Fibroblast of skin of back (primary cell): ENCODE results near the gene SORBS2.

Experiments used
- DNase-seq: peaks from one replicate; pipeline ENCODE4 v3.0.0-alpha.2; 2013

Gene SORBS2

DNA sequence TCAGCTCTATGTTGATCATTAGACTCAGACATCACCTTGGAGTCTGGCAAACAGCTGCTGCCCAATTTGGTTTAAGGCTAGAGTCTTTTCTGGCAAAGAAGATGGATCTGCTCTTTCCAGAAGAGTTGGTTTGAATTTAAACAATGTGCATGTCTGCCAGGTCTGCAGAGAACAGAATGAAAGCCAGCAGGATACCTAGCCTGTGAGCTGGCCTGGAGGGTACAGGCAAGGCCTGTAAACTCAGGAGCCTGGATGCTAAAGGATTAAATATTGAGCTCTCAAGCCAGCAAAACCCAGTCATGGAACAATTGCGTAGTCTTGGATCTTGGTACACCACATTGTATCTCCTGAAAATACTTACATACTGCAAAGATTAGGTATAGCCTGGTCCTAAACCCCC lies 261.1 kb downstream of the SORBS2 start:
- DNase-seq, result no peak

DNA sequence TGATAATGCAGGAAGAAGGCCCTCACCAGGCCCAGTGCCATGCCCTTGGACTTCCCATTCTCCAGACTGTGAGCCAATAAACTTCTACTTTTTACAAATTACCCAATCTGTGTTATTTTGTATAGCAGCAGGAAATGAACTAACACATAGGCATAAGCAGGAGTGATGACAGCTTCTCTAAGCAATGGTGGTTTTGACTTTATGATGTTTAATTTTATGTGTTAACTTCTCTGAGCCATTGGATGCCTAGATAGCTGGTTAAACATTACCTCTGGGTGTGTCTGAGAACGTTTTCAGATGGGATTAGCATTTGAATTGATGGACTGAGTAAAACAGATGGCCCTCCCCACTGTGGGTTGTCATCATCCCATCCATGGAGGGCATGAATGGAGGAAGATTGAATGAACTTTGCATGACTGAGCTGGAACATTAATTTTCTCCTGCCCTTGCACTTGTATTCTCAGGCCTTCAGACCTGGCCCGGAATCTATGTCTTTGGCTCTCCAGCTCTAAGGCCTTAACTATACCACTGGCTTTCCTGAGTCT lies 262.8 kb downstream of the SORBS2 start:
- no peak for DNase-seq

DNA sequence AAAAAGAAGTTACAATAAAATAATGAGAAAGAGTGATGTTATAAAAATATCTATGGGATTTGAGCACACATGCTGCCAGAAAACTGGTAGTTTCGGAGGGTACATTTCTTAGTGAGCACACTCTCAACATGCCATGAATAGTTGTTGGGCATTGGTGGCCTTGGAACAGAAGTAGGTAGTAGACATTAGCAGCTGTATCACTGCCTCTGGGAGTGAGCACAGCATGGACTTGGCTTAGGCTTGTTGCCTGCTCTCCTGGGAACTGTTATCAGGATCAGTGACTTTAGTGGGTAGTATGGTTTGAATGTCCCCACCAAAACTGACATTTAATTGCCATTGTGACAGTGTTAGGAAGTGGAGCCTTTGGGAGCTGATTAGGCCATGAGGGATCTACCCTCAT lies 263.4 kb downstream of the SORBS2 start:
- no peak for DNase-seq

DNA sequence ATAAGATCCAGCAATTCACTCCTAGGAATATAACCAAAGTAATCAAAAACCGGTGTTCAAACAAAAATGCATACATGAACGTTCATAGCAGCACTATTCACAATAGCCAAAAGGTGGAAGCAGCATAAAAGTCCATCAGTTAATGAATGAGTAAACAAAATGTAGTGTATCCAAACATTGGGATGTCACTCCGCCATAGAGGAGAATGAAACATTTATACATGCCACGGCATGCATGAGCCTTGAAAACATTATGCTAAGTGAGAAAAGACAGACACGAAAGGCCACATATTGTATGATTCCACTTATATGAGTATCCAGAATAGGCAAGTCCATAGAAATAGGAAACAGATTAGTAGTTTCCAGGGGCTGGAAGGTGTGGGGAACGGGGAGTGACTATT lies 265.7 kb downstream of the SORBS2 start:
- no peak for DNase-seq

DNA sequence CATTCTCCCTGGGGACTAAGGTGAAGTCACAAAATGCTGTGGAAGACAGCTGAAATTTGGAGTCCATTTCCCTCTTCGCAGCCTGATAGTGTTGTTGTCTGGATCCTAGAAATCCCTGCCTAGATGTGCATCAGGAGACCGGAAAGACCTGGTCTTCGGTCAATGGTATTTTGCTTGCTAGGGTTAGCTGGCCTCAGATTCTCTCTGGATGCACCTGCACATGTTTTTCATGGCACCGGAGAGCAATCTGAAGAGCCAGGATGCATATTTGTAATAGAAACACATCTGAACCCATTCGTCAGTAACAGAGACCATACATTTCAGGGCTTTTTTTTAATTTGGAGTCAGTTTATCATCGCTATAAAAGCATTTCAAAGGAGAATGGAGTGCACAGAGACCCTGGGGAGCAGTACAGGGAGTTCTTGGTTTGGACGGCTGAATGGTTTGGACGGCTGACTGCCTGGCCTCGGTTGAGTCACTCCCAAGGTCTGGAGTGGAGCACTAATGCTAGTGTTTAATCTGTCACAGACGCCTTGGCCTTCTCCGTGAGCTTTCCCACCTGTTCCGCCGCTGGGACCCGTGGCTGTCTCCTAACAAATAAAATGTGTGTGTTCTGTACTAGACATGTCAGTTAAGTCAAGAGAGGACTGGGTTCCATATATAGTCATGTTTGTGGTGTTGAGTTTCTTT lies 269.2 kb downstream of the SORBS2 start:
- no peak for DNase-seq

DNA sequence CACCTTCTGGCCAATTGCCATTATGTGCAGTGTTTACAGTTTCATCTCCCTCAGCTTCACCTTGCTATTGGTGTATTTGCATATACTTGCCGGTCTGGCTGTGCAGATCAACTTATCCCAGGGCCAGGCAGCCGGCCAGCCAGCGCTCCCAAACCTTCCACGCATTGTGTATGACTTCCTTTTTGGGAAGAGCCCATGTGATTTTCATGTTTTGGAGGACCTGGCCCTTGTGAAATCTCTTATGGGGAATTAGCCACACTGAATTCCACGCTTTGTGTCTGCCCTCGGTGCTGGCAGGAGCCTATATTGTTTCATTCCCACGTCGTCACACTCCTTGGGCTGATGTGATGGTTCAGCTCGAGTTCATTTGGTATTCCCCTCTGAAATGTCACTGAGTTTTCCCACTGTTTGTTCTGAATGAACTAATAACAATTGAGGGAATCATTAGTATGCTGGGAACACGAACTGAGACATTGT lies 270.7 kb downstream of the SORBS2 start:
- no peak for DNase-seq

DNA sequence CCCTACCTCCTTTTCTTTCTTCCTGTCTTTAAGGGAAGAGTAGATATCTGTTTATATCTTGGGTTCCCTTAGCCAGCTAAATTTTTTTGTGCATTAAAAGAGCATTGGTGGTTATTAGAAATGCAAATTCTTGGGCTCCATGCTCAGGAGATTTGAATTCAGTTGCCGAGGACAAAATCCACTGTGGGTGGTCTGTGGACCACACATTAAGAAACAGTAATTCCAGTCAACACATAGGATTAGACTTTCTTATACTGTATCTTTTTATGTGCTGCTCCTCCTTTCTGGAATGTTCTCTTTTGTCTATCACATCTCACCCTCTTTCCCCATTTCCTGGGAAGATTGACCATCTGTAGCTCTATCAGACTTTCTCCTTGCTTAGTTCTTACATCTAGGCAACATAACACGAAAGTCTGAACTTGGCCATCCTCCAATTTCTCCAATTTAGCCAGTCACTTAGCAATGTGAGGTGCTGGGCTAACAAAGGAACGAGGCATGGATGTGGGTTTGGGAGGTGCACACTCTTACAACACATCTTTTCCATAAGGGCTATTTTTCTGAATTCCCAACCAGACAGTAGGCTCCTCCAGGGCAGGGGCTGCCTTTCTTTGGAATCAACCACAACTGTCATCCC lies 271.4 kb downstream of the SORBS2 start:
- no peak for DNase-seq

DNA sequence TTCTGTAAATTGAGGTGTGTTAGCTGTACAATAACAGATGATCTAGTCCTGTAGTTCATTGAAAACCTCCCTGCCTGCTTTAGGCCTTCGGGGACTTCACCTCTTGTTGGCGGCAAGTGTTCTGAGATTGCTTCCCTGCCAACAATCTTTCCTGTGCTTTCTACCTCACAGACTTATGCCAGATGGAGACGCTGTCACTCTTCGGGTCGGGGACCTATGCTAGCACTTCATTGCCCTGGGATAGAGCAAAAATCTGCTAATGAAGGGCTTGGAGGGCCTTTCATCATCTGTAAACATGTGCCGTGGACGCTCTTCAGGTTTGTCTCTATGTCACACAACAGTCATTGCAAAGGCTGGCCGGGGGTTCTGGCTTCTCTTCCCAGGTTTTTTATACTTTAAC lies 272.0 kb downstream of the SORBS2 start:
- DNase-seq, result no peak

DNA sequence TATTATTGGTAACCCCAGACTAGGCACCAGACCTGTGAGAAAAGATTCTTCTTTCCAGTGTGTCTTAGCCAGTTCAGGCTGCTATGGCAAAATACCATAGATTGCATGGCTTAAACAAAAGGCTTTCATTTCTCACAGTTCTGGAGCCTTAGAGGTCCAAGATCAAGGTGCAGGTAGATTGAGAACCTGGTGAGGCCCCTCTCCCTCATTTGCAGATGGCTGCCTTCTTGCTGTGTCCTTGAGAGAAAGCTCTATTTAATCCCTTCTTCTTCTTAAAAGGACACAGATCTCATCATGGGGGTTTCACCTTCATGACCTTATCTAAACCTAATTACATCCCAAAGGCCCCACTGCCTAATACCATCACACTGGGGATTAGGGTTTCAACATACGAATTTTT lies 273.2 kb downstream of the SORBS2 start:
- DNase-seq, result no peak

DNA sequence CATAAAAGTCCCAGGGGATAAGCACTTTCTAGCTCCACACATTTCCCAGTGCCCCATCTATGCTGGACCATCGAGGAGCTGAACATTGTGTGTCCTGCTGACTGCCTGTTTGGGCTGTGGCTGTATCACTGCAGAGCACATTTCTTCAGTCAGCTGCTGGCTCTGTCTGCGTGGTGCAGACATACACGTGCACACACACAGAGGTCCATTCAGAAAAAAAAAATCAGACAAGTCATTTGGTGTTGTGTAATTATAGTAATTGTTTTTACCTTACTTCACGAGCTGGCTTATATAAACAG lies 275.6 kb downstream of the SORBS2 start:
- no peak for DNase-seq

DNA sequence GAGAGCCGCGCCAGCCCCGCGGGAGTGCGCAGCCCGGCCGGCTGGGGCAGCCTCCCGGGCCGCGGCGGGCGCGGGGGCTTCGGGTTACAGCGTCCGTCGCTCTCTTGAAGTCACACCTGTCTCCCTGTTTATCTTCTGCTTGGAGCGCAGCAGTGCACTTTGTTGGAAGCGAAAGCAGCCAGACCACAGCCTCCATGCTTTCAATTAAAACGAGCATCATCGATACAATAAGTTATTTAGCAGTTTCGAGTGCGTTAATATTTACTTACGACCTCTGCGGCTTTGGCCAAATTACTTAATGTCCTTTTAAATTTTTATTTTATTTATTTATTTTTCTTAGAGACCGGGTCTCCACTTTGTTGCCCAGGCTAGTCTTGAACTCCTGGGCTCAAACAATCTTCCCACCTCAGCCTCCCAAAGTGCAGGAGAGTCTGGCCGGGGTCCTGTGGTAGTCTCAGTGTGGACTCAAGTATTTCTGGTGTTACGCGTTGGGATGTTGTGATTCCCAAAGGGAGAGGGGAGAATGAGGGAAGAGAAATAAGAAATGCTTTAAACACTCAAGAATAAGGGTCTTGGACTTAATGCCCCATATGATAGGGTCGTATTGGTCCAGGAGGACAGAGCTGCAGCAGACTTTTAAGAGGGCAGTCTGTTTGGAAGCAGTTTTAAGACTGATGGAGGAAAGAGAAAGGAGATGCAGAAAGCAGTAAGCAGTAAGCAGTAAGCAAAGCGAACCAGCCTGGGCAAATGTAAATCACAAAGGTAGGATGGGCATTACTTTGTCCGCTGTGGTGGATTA lies 276.2 kb downstream of the SORBS2 start:
- no peak for DNase-seq
